HEK293T (cell line): ENCODE data around the gene EAF2.

ENCODE experiments used
- ARNT ChIP-seq: fragments of 450-650 bp; IDR thresholded peaks from 2 replicates; pipeline ENCODE4 v1.6.1; 2017; ENCODE audit warnings: mild to moderate bottlenecking
- BHLHE40 ChIP-seq: fragments of 450-650 bp; IDR thresholded peaks from 2 replicates; pipeline ENCODE4 v1.6.1; 2016; ENCODE audit warnings: mild to moderate bottlenecking, moderate library complexity, borderline replicate concordance
- ELF4 ChIP-seq: fragments of 450-650 bp; IDR thresholded peaks from 2 replicates; pipeline ENCODE4 v1.6.1; 2017; ENCODE audit warnings: antibody characterized with exemption
- FOXK2 ChIP-seq: fragments of 450-650 bp; IDR thresholded peaks from 2 replicates; pipeline ENCODE4 v1.6.1; 2016; ENCODE audit warnings: mild to moderate bottlenecking
- FOXM1 ChIP-seq: fragments of 450-650 bp; IDR thresholded peaks from 2 replicates; pipeline ENCODE4 v1.6.1; 2017; ENCODE audit warnings: mild to moderate bottlenecking, borderline replicate concordance
- HDGF ChIP-seq: fragments of 450-650 bp; IDR thresholded peaks from 2 replicates; pipeline ENCODE4 v1.6.1; 2017; ENCODE audit warnings: antibody characterized with exemption, borderline replicate concordance
- SUZ12 ChIP-seq: fragments of 450-650 bp; IDR thresholded peaks from 2 replicates; pipeline ENCODE4 v1.6.1; 2016; ENCODE audit warnings: mild to moderate bottlenecking
- TARDBP ChIP-seq: fragments of 450-650 bp; IDR thresholded peaks from 2 replicates; pipeline ENCODE4 v1.6.1; 2016
- ZNF384 ChIP-seq: fragments of 450-650 bp; IDR thresholded peaks from 2 replicates; pipeline ENCODE4 v1.6.1; 2016

- TF ChIP-seq ZNF384 (no peak), FOXM1 (no peak), TARDBP (no peak), HDGF (no peak), SUZ12 (no peak), ELF4 (no peak), FOXK2 (no peak), BHLHE40 (no peak), ARNT (no peak)
Measured at GRCh38 chr3:121817753-121818152, 17.3 kb upstream of the EAF2 start.
